Hepatocyte (in vitro differentiated cells): Measurements from ENCODE around the gene SPATA20. TPM values are rescaled to one million over a fixed set of nuclear protein-coding genes. Genes with fewer than 3 reads are reported as not detected.

Source experiments
- DNase-seq: peaks from one replicate; pipeline ENCODE4 v3.0.0-alpha.2; 2016; ENCODE audit warnings: low spot score
- H2AFZ ChIP-seq: fragments of 200-600 bp; sonication (generic); 2 replicates; pipeline ENCODE4 v1.6.0; 2016; ENCODE audit warnings: antibody characterized with exemption, mild to moderate bottlenecking
- H3K27ac ChIP-seq: fragments of 200-600 bp; sonication (generic); 2 replicates; pipeline ENCODE4 v1.5.1; 2016; ENCODE audit warnings: mild to moderate bottlenecking
- H3K27me3 ChIP-seq: fragments of 200-600 bp; sonication (generic); 2 replicates; pipeline ENCODE4 v1.6.1; 2016
- H3K36me3 ChIP-seq: fragments of 200-600 bp; sonication (generic); replicated peaks from 2 replicates; pipeline ENCODE4 v1.5.1; 2016; ENCODE audit warnings: low read depth; ENCODE audit not compliant: insufficient read depth
- H3K4me1 ChIP-seq: fragments of 200-600 bp; sonication (generic); 2 replicates; pipeline ENCODE4 v1.5.1; 2016; ENCODE audit warnings: mild to moderate bottlenecking, moderate library complexity; ENCODE audit not compliant: insufficient read depth
- H3K4me2 ChIP-seq: fragments of 200-600 bp; sonication (generic); 2 replicates; pipeline ENCODE4 v1.6.0; 2016
- H3K4me3 ChIP-seq: fragments of 200-600 bp; sonication (generic); 2 replicates; pipeline ENCODE4 v1.5.1; 2016; ENCODE audit warnings: mild to moderate bottlenecking
- H3K79me2 ChIP-seq: fragments of 200-600 bp; sonication (generic); 2 replicates; pipeline ENCODE4 v1.6.0; 2017; ENCODE audit warnings: mild to moderate bottlenecking
- H3K9me2 ChIP-seq: fragments of 200-600 bp; sonication (generic); replicated peaks from 2 replicates; pipeline ENCODE4 v1.6.0; 2017; ENCODE audit warnings: mild to moderate bottlenecking; ENCODE audit not compliant: insufficient read depth
- H3K9me3 ChIP-seq: fragments of 200-600 bp; sonication (generic); 2 replicates; pipeline ENCODE4 v1.5.1; 2016; ENCODE audit warnings: low read depth, mild to moderate bottlenecking
- H4K20me1 ChIP-seq: fragments of 200-600 bp; sonication (generic); 2 replicates; pipeline ENCODE4 v1.6.0; 2016; ENCODE audit warnings: mild to moderate bottlenecking; ENCODE audit not compliant: insufficient read depth, poor library complexity, severe bottlenecking
- EZH2 ChIP-seq: fragments of 200-600 bp; sonication (generic); IDR thresholded peaks from 2 replicates; pipeline ENCODE4 v1.6.1; 2016; ENCODE audit warnings: antibody characterized with exemption, mild to moderate bottlenecking, borderline replicate concordance
- EZH2phosphoT487 ChIP-seq: fragments of 200-600 bp; sonication (generic); IDR thresholded peaks from one replicate; pipeline ENCODE4 v1.6.1; 2018; ENCODE audit warnings: antibody characterized with exemption, mild to moderate bottlenecking, low read depth, moderate library complexity; ENCODE audit not compliant: unreplicated experiment, severe bottlenecking
- WGBS: methylation state at CpG from one replicate; pipeline ENCODE4 v1.1.6; 2016; ENCODE audit warnings: low lambda C conversion rate; ENCODE audit errors: missing lambda C conversion rate; 5-methylcytosine and 5-hydroxymethylcytosine counted together
- polyA plus RNA-seq: library from polyadenylated mRNA; unstranded; fragments of >200 nt; fragmentation: Nextera tagmentation; extraction: Ambion mirVana; gene quantifications from 2 replicates; pipeline ENCODE4 v1.2.1, GENCODE V29; 2016
- total RNA-seq: library from RNA; depleted of rRNA; stranded (reverse); fragments of >200 nt; gene quantifications from 2 replicates; pipeline ENCODE4 v1.2.3, GENCODE V29; 2014
- TF ChIP-seq, protein P1 (sequence below): fragments of 200-600 bp; sonication (generic); IDR thresholded peaks from 2 replicates; pipeline ENCODE4 v1.5.1; 2016; ENCODE audit warnings: antibody characterized with exemption, mild to moderate bottlenecking; ENCODE audit not compliant: poor library complexity

The SPATA20 gene
- total and polyA plus RNA-seq, 2 experiments from 2014 or later = 97.5 to 108 TPM

DNA sequence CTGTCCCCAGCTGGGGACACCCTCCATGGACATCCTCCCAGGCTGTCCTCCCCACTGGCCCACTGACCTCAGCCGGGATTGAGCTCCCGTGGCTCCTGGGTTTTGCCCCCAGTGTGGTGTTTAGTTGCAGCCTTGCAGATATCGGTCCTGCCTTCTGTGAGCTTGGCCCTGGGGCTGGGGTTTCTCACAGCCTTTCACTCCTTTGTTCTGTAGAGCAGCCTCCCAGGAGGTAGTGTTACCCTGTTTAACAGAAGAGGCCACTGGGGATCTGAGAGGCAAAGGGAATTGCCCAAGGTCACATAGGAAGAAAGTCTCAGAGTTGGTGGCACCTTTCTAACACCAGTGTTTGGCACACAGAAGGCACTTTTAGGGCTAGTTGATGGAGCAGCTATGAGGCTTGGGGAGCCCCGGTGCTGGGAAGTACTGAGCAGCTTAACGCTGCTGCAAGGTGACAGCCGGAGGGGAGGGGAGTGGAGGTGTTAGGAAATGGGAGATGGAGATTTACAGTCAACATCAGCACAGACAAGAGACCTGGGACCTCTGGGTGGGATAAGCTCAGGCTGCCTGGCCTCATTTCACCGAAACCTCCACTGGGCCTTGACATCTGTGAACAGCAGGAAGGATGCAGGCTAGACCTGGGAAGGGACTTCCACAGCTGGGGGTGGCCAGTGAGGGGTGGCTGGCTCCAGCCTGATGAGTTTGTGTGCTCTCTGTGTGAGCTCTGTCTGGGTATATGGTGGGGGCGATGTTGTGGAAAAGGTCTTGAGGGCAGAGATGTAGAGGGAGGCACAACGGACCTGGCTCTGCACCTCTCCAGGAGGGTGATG lies 39.7 kb downstream of the SPATA20 start:
- no peaks in the 10 kb centered on the region for H4K20me1 ChIP-seq
- no peak overlapping the region for H3K27ac ChIP-seq
- H3K4me3 ChIP-seq = no peak overlapping the region
- no peak for TF ChIP-seq EZH2phosphoT487
- TF ChIP-seq, protein P1, sequence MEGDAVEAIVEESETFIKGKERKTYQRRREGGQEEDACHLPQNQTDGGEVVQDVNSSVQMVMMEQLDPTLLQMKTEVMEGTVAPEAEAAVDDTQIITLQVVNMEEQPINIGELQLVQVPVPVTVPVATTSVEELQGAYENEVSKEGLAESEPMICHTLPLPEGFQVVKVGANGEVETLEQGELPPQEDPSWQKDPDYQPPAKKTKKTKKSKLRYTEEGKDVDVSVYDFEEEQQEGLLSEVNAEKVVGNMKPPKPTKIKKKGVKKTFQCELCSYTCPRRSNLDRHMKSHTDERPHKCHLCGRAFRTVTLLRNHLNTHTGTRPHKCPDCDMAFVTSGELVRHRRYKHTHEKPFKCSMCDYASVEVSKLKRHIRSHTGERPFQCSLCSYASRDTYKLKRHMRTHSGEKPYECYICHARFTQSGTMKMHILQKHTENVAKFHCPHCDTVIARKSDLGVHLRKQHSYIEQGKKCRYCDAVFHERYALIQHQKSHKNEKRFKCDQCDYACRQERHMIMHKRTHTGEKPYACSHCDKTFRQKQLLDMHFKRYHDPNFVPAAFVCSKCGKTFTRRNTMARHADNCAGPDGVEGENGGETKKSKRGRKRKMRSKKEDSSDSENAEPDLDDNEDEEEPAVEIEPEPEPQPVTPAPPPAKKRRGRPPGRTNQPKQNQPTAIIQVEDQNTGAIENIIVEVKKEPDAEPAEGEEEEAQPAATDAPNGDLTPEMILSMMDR = no peak
- TF ChIP-seq EZH2 = no peak
- no peak overlapping the region for H2AFZ ChIP-seq
- H3K9me2 ChIP-seq = no peaks in the 10 kb centered on the region
- H3K9me3 ChIP-seq = no peaks in the 10 kb centered on the region
- no peaks in the 10 kb centered on the region for H3K36me3 ChIP-seq
- peaks cover 17% of the 10 kb centered on the region for H3K4me1 ChIP-seq
- DNase-seq = no peak
- WGBS = 66% methylated on average over 9 of the region's 9 CpGs
- H3K27me3 ChIP-seq = no peaks in the 10 kb centered on the region
- H3K4me2 ChIP-seq = no peak overlapping the region
- H3K79me2 ChIP-seq = no peaks in the 10 kb centered on the region

DNA sequence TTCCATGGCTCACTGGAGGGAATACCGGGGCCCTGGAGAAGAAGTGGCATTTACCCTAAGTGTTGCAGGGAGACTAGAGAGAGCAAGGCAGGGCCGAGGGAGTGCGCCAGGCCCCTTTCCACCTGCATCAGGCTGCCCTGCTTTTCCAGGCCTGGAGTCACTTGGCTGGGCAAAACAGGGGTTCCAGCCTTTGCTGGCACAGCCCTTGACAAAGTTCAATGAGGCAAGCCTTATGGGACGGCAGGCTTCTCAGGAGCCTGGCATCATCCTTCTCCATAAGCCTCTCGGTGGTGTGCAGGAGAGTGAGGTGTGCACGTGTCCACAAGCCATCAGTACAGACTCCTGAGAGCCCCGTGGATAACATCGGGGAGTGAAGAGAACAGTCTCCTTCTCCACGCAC lies 40.6 kb downstream of the SPATA20 start:
- Histone ChIP-seq H3K79me2 (no peaks in the 10 kb centered on the region), H3K36me3 (no peaks in the 10 kb centered on the region), H3K4me1 (peaks cover 23% of the 10 kb centered on the region), H3K27me3 (no peaks in the 10 kb centered on the region), H3K4me2 (no peak overlapping the region), H3K27ac (no peak overlapping the region), H3K9me2 (no peaks in the 10 kb centered on the region), H2AFZ (no peak overlapping the region), H3K4me3 (no peak overlapping the region), H3K9me3 (no peaks in the 10 kb centered on the region), H4K20me1 (no peaks in the 10 kb centered on the region)
- no peak for DNase-seq
- WGBS = 89% methylated on average over 9 of the region's 9 CpGs
- no peak for TF ChIP-seq EZH2
- TF ChIP-seq, protein P1 = no peak
- TF ChIP-seq EZH2phosphoT487 = no peak

DNA sequence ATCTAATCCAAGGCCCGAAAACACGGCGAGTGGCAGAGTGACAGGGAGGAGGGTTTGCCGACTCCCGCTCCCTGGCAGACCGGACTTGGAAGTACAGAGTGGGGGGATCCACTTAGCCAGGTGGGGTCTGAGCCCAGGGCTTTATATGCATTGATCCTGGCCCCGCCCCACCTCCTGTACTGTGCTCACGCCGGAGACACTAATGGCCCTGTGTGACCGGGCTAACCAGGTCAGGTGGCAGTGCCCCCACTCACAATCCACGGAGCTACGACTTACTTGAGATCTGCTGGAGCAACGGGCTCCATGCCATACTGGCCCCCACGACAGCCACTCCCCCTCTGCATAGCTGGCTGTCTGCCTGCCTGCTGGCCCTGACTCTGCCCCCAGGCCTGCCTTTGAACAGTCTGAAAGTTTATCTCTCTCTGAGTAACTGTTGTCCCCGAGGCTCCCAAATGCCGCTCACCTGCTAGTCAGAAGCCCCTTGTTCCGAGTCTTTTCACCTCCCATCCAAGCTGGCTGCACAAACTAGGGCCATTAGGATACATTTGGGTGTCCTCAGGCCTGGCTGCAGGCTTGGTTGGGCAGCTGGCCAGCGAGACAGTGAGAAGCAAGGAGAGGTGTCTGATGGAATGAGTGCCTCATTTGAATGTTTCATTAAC lies 41.5 kb downstream of the SPATA20 start:
- no peaks in the 10 kb centered on the region for H3K36me3 ChIP-seq
- H3K27ac ChIP-seq = no peak overlapping the region
- H3K4me2 ChIP-seq = no peak overlapping the region
- H3K4me1 ChIP-seq = peaks cover 33% of the 10 kb centered on the region
- WGBS = 72% methylated on average over 18 of the region's 18 CpGs
- no peaks in the 10 kb centered on the region for H3K9me3 ChIP-seq
- no peaks in the 10 kb centered on the region for H3K79me2 ChIP-seq
- no peaks in the 10 kb centered on the region for H4K20me1 ChIP-seq
- no peaks in the 10 kb centered on the region for H3K27me3 ChIP-seq
- H3K9me2 ChIP-seq = no peaks in the 10 kb centered on the region
- TF ChIP-seq, protein P1 = no peak
- no peak for TF ChIP-seq EZH2
- no peak for TF ChIP-seq EZH2phosphoT487
- DNase-seq = no peak
- H2AFZ ChIP-seq = no peak overlapping the region
- H3K4me3 ChIP-seq = no peak overlapping the region
